SK-N-MC (cell line): Measurements from ENCODE around the gene LMAN1.

Experiments used
- EZH2 ChIP-seq: fragments of 200-600 bp; sonication (generic); IDR thresholded peaks from one replicate; pipeline ENCODE4 v1.6.1; 2017; ENCODE audit warnings: antibody characterized with exemption
- FOXP2 ChIP-seq: optimal IDR thresholded peaks from 2 replicates; pipeline ENCODE3; 2011; ENCODE audit warnings: mild to moderate bottlenecking, moderate library complexity; ENCODE audit not compliant: insufficient read depth; ENCODE audit errors: extremely low read length, control extremely low read depth
- POLR2AphosphoS5 ChIP-seq: IDR thresholded peaks from 2 replicates; pipeline ENCODE4 v1.6.1; 2012; ENCODE audit warnings: mild to moderate bottlenecking, low read depth, low read length, borderline replicate concordance

- no peak for TF ChIP-seq POLR2AphosphoS5
- no peak for TF ChIP-seq EZH2
- no peak for TF ChIP-seq FOXP2
Measured at GRCh38 chr18:59380706-59381105, 21.6 kb upstream of the LMAN1 start.
